GM19351 (cell line): ENCODE results near the gene SLC16A5.
A peak's percentile ranks its signal among the peaks of the same experiment; 100 is the strongest.
"Not testable (repeated sequence)": the region's sequence is repeated elsewhere in the genome, so short reads cannot be mapped to it uniquely, and the experiment has no call there.

ENCODE experiments used
- ATAC-seq: cut with Tn5 transposase; IDR thresholded peaks from one replicate; pipeline ENCODE4 v1.9.1; 2021; ENCODE audit warnings: mild to moderate bottlenecking, moderate library complexity; ENCODE audit not compliant: unreplicated experiment

Gene SLC16A5

GRCh38 chr17:75087558-75088453 lies at the start of gene SLC16A5:
TSS of gene SLC16A5 (plus strand) at chr17:75087954. CDS start at chr17:75093637, 5,683 bp downstream.
- no peak for ATAC-seq

GRCh38 chr17:75039238-75039637 lies 48.5 kb upstream of the SLC16A5 start:
- no peak for ATAC-seq

- ATAC-seq = no peak
Measured at GRCh38 chr17:75041656-75042280, 46.0 kb upstream of the SLC16A5 start.

- ATAC-seq = not testable (repeated sequence)
Measured at GRCh38 chr17:75043789-75044188, 44.0 kb upstream of the SLC16A5 start.

GRCh38 chr17:75044716-75045115 lies 43.0 kb upstream of the SLC16A5 start:
- no peak for ATAC-seq

- ATAC-seq = not testable (repeated sequence)
Measured at GRCh38 chr17:75045946-75046406, 41.8 kb upstream of the SLC16A5 start.

- ATAC-seq = peak; percentile 94
Measured at GRCh38 chr17:75046407-75047289, 41.1 kb upstream of the SLC16A5 start, which contains the start of the genes ATP5PD and KCTD2. TSS of gene ATP5PD (minus strand) at chr17:75046969. CDS start at chr17:75042650, 4,319 bp downstream. TSS of gene KCTD2 (plus strand) at chr17:75047225. CDS start at chr17:75047251, 26 bp downstream.

GRCh38 chr17:75047398-75048098 lies 40.2 kb upstream of the SLC16A5 start:
- ATAC-seq = peak; percentile 11

GRCh38 chr17:75048249-75048878 lies 39.4 kb upstream of the SLC16A5 start:
- ATAC-seq = no peak

GRCh38 chr17:75049057-75049456 lies 38.7 kb upstream of the SLC16A5 start:
- ATAC-seq = no peak

GRCh38 chr17:75049706-75050105 lies 38.0 kb upstream of the SLC16A5 start:
- no peak for ATAC-seq

GRCh38 chr17:75051941-75052340 lies 35.8 kb upstream of the SLC16A5 start:
- no peak for ATAC-seq

- no peak for ATAC-seq
Measured at GRCh38 chr17:75059369-75060345, 28.1 kb upstream of the SLC16A5 start.

GRCh38 chr17:75060434-75061054 lies 27.2 kb upstream of the SLC16A5 start:
- no peak for ATAC-seq

- ATAC-seq = no peak
Measured at GRCh38 chr17:75061055-75061438, 26.7 kb upstream of the SLC16A5 start.

GRCh38 chr17:75061618-75062017 lies 26.1 kb upstream of the SLC16A5 start:
- no peak for ATAC-seq

GRCh38 chr17:75063201-75063600 lies 24.6 kb upstream of the SLC16A5 start:
- no peak for ATAC-seq

GRCh38 chr17:75063626-75064025 lies 24.1 kb upstream of the SLC16A5 start:
- no peak for ATAC-seq
